Measurements from ENCODE around the gene PFDN1.

GRCh38 chr5:140293091-140293848, 9.6 kb downstream of the PFDN1 start:
- TF ChIP-seq CTCF (IDR thresholded peaks at IDR 0.05; ENCODE audit: low read depth, low read length, poor library complexity, severe bottlenecking): no peak
- TF ChIP-seq EZH2phosphoT487 (IDR thresholded peaks at IDR 0.05; ENCODE audit: borderline replicate concordance, low read length): no peak
